22Rv1 (cell line): ENCODE results near the gene ZSCAN5A.

Experiments
- CTCF ChIP-seq: fragments of 450-650 bp; IDR thresholded peaks from 2 replicates; pipeline ENCODE4 v1.5.1; 2017; ENCODE audit warnings: mild to moderate bottlenecking
- ZFX ChIP-seq: fragments of 450-650 bp; IDR thresholded peaks from 2 replicates; pipeline ENCODE4 v1.6.1; 2017; ENCODE audit warnings: antibody characterized with exemption, borderline replicate concordance

- TF ChIP-seq CTCF (no peak), ZFX (no peak)
Observed at GRCh38 chr19:56284746-56285145, 29.9 kb downstream of the ZSCAN5A start.
